Hair follicular keratinocyte (primary cell): Measurements from ENCODE around the gene CAPN2. TPM values are rescaled to one million over a fixed set of nuclear protein-coding genes. Genes with fewer than 3 reads are reported as not detected.

Experiments
- total RNA-seq: library from RNA; depleted of rRNA; stranded (reverse); fragments of >200 nt; gene quantifications from 2 replicates; pipeline ENCODE4 v1.2.3, GENCODE V29; 2015

Gene CAPN2
- 152 and 185 TPM in 2 replicates for total RNA-seq

GRCh38 chr1:223712194-223712849 lies at the start of gene CAPN2:
Gene CAPN2, plus strand, starts transcription at chr1:223712539. Its CDS starts 102 bp downstream, at chr1:223712641.

DNA sequence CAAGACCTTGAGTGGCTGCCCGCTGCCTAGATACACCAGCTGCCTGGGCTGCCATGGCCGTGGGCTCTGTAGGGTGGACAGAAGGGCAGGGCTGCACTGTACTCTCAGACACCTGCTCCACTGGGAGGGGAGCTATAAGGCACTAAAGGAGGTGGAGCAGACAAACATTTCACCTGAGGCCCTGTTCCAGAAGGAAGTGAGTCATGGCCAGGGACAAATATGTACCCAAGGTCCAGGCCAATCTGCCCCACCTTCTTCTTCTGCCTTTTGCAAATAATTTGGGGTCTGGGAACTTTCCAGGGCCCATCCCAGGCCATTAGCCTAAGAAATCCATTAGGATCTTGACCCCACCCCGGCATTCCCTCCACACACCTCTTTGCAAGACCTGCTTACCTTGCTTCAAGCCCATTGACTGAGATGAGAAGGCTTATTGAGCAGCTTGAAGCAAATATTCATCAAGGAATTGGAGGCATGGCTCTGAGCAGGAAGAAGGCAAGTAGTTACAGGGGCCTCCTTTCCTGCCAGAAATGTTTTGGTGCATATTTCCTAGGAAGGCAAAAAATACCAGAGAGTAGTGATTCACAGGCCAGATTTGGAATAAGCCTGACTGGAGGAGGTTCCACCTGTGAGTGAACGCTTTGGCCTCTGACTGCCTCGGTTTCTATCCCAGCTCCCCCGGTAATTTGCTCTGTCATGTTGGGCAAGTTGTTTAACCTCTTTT lies 46.6 kb upstream of the CAPN2 start, which contains the start of gene CAPN8:
CAPN8 (minus strand) TSS at position 110 of the 721 bp plus-strand sequence; CDS start at position 55, 55 bp downstream.

Other genes with a start within 250 kb of the CAPN2 start
- not detected in 2 replicates for gene CAPN8, start 46.8 kb upstream of the CAPN2 start, total RNA-seq
- gene TP53BP2, start 133.4 kb downstream of the CAPN2 start, total RNA-seq: 9.2 and 12.9 TPM in 2 replicates